ENCODE data around the gene PRRT4. TPM values are rescaled to one million over a fixed set of nuclear protein-coding genes. Genes with fewer than 3 reads are reported as not detected.

Gene PRRT4
- polyA plus RNA-seq, 1 donor (not counting 4 experiments of a cell fraction or from before 2014, with no cell fraction given) = 0.12 TPM

DNA sequence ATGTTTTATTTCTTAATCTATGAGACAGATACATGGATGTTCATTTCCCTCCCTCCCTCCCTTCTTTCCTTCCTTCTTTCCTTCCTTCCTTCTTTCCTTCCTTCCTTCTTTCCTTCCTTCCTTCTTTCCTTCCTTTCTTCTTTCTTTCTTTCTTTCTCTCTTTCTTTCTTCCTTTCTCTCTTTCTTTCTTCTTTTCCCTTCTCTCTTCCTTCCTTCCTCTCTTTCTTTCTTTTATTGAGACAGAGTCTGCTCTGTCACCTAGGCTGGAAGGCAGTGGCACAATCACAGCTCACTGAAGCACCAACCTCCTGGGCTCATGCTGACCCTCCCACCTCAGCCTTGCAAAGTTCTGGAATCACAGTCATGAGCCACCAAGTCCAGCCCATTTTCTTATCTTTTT, 5.5 kb upstream of the PRRT4 start:
- Histone ChIP-seq H2AFZ (ENCODE audit: control insufficient read depth, low read length) (no peak overlapping the region), H3K9ac (ENCODE audit: control insufficient read depth, extremely low read depth, insufficient read depth, low read length) (no peak overlapping the region), H3K27ac (ENCODE audit: control insufficient read depth, insufficient read depth, low read length) (no peak overlapping the region), H3K27me3 (ENCODE audit: control insufficient read depth, extremely low read depth, insufficient read depth, low read length) (no peaks in the 10 kb centered on the region), H3K4me3 (ENCODE audit: control insufficient read depth in 2 of 3, extremely low read depth in 1 of 3, insufficient read depth in 2 of 3, low read depth in 1 of 3, low read length in 3 of 3) (no peak overlapping the region), H3K9me3 (ENCODE audit: control insufficient read depth, low read depth, low read length) (no peaks in the 10 kb centered on the region), H3K79me2 (ENCODE audit: control insufficient read depth, insufficient read depth, low read length) (no peaks in the 10 kb centered on the region), H3K9me1 (ENCODE audit: control insufficient read depth, extremely low read depth, insufficient read depth, low read length) (no peaks in the 10 kb centered on the region), H4K20me1 (ENCODE audit: control insufficient read depth, extremely low read depth, insufficient read depth, low read length) (no peaks in the 10 kb centered on the region), H3K4me1 (ENCODE audit: control insufficient read depth, extremely low read depth, insufficient read depth, low read length) (peaks cover 25% of the 10 kb centered on the region), H3K4me2 (ENCODE audit: control insufficient read depth, extremely low read depth, insufficient read depth, low read depth, low read length) (peak overlapping the region; percentile 70), H3K36me3 (ENCODE audit: control insufficient read depth in 2 of 2, extremely low read depth in 1 of 2, insufficient read depth in 2 of 2, low read length in 2 of 2) (no peaks in the 10 kb centered on the region)
- TF ChIP-seq, protein P1, sequence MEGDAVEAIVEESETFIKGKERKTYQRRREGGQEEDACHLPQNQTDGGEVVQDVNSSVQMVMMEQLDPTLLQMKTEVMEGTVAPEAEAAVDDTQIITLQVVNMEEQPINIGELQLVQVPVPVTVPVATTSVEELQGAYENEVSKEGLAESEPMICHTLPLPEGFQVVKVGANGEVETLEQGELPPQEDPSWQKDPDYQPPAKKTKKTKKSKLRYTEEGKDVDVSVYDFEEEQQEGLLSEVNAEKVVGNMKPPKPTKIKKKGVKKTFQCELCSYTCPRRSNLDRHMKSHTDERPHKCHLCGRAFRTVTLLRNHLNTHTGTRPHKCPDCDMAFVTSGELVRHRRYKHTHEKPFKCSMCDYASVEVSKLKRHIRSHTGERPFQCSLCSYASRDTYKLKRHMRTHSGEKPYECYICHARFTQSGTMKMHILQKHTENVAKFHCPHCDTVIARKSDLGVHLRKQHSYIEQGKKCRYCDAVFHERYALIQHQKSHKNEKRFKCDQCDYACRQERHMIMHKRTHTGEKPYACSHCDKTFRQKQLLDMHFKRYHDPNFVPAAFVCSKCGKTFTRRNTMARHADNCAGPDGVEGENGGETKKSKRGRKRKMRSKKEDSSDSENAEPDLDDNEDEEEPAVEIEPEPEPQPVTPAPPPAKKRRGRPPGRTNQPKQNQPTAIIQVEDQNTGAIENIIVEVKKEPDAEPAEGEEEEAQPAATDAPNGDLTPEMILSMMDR (optimal IDR thresholded peaks at IDR 0.05 in 1 of 3, IDR thresholded peaks at IDR 0.05 in 1 of 3, conservative IDR thresholded peaks at IDR 0.05 in 1 of 3; ENCODE audit: extremely low read depth in 1 of 3, insufficient read depth in 2 of 3, low read length in 3 of 3) = no peak
- no peak for TF ChIP-seq EZH2 (IDR thresholded peaks at IDR 0.05; ENCODE audit: low read length)
- no peak for DNase-seq (ENCODE audit: low read depth, low spot score)
- no peak for FAIRE-seq
- dilution Hi-C loops (cut with MboI; ENCODE audit: extremely low pct_ligation_motif_present, low sequenced_read_pairs) = no loop called here

DNA sequence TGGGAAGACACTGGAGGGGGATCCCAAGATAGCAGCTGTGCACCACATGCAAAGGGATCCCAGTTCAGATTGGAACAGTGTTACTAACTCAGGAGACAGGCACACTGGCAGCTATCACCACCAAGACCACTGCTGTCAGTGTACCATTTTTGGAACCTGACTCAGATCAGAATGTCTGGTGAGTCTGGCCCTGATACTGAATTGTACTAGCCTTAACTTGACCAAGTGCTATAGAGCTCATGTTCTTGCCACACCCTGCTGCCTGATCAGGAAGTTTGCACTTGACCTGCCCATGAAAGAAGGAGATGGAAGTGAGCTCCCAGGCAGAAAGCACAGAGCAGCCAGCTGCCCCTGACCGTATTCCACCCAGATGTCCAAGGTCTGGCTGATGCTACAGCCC, 4.8 kb upstream of the PRRT4 start:
- H3K79me2 ChIP-seq (ENCODE audit: control insufficient read depth, insufficient read depth, low read length) = no peaks in the 10 kb centered on the region
- H3K36me3 ChIP-seq (ENCODE audit: control insufficient read depth in 2 of 2, extremely low read depth in 1 of 2, insufficient read depth in 2 of 2, low read length in 2 of 2) = no peaks in the 10 kb centered on the region
- H3K9me1 ChIP-seq (ENCODE audit: control insufficient read depth, extremely low read depth, insufficient read depth, low read length) = no peaks in the 10 kb centered on the region
- H3K9ac ChIP-seq (ENCODE audit: control insufficient read depth, extremely low read depth, insufficient read depth, low read length) = no peak overlapping the region
- peak overlapping the region in 2 of 3 experiments; percentile 6 to 33 for H3K4me3 ChIP-seq (ENCODE audit: control insufficient read depth in 2 of 3, extremely low read depth in 1 of 3, insufficient read depth in 2 of 3, low read depth in 1 of 3, low read length in 3 of 3)
- H3K27me3 ChIP-seq (ENCODE audit: control insufficient read depth, extremely low read depth, insufficient read depth, low read length) = no peaks in the 10 kb centered on the region
- H2AFZ ChIP-seq (ENCODE audit: control insufficient read depth, low read length) = peak overlapping the region; percentile 72
- dilution Hi-C loops (cut with MboI; ENCODE audit: extremely low pct_ligation_motif_present, low sequenced_read_pairs) = no loop called here
- FAIRE-seq (peak; percentile 95), DNase-seq (ENCODE audit: low read depth, low spot score) (no peak)
- H3K9me3 ChIP-seq (ENCODE audit: control insufficient read depth, low read depth, low read length) = no peaks in the 10 kb centered on the region
- H3K27ac ChIP-seq (ENCODE audit: control insufficient read depth, insufficient read depth, low read length) = no peak overlapping the region
- peaks cover 27% of the 10 kb centered on the region for H3K4me1 ChIP-seq (ENCODE audit: control insufficient read depth, extremely low read depth, insufficient read depth, low read length)
- TF ChIP-seq EZH2 (IDR thresholded peaks at IDR 0.05; ENCODE audit: low read length) = no peak
- TF ChIP-seq, protein P1 (optimal IDR thresholded peaks at IDR 0.05 in 1 of 3, IDR thresholded peaks at IDR 0.05 in 1 of 3, conservative IDR thresholded peaks at IDR 0.05 in 1 of 3; ENCODE audit: extremely low read depth in 1 of 3, insufficient read depth in 2 of 3, low read length in 3 of 3) = no peak
- H4K20me1 ChIP-seq (ENCODE audit: control insufficient read depth, extremely low read depth, insufficient read depth, low read length) = no peaks in the 10 kb centered on the region
- H3K4me2 ChIP-seq (ENCODE audit: control insufficient read depth, extremely low read depth, insufficient read depth, low read depth, low read length) = peak overlapping the region; percentile 70
